Neural cell (in vitro differentiated cells): ENCODE measurements around the gene OR56A4. TPM values are rescaled to one million over a fixed set of nuclear protein-coding genes. Genes with fewer than 3 reads are reported as not detected.

Source experiments
- H2AFZ ChIP-seq: fragments of 200-600, 300-800 bp; sonication (generic), shearing (Covaris generic); 2 replicates; pipeline ENCODE4 v1.6.0; 2014; ENCODE audit warnings: low read depth, mild to moderate bottlenecking, antibody characterized with exemption, low read length, moderate library complexity
- H3F3A ChIP-seq: fragments of 200-600 bp; shearing (Covaris generic); 2 replicates; pipeline ENCODE4 v1.6.1; 2016; ENCODE audit warnings: mild to moderate bottlenecking, moderate library complexity, mixed read lengths, antibody characterized with exemption, low read length; ENCODE audit not compliant: insufficient read depth, poor library complexity, severe bottlenecking
- H3K27ac ChIP-seq: fragments of 200-600, 300-800 bp; sonication (generic), shearing (Covaris generic); 2 replicates; pipeline ENCODE4 v1.5.1; 2014; ENCODE audit warnings: mild to moderate bottlenecking, low read length, moderate library complexity
- H3K27me3 ChIP-seq: fragments of 300-800, 200-600 bp; sonication (generic), shearing (Covaris generic); 2 replicates; pipeline ENCODE4 v1.6.0; 2014; ENCODE audit warnings: mild to moderate bottlenecking, low read depth, low read length, moderate library complexity; ENCODE audit not compliant: insufficient read depth
- H3K36me3 ChIP-seq: fragments of 300-800, 200-600 bp; sonication (generic), shearing (Covaris generic); 2 replicates; pipeline ENCODE4 v1.5.1; 2014; ENCODE audit warnings: mild to moderate bottlenecking, antibody characterized with exemption, low read length, moderate library complexity; ENCODE audit not compliant: insufficient read depth
- H3K4me2 ChIP-seq: fragments of 300-800, 200-600 bp; sonication (generic), shearing (Covaris generic); 2 replicates; pipeline ENCODE4 v1.6.0; 2014; ENCODE audit warnings: mild to moderate bottlenecking, low read length
- H3K4me3 ChIP-seq: fragments of 300-800, 200-600 bp; sonication (generic), shearing (Covaris generic); 2 replicates; pipeline ENCODE4 v1.5.1; 2014; ENCODE audit warnings: mild to moderate bottlenecking, low read length, moderate library complexity
- H3K79me2 ChIP-seq: fragments of 200-600 bp; shearing (Covaris generic); replicated peaks from 2 replicates; pipeline ENCODE4 v1.6.0; 2014; ENCODE audit warnings: mild to moderate bottlenecking, low read length, moderate library complexity; ENCODE audit not compliant: insufficient read depth
- H3K9ac ChIP-seq: fragments of 300-800, 200-600 bp; sonication (generic), shearing (Covaris generic); 2 replicates; pipeline ENCODE4 v1.6.1; 2016; ENCODE audit warnings: mild to moderate bottlenecking, low read length, mixed read lengths
- H3K9me2 ChIP-seq: fragments of 200-600 bp; shearing (Covaris generic); 2 replicates; pipeline ENCODE4 v1.6.1; 2016; ENCODE audit warnings: mild to moderate bottlenecking, low read length, mixed read lengths; ENCODE audit not compliant: insufficient read depth
- H3K9me3 ChIP-seq: fragments of 200-600, 300-800 bp; sonication (generic), shearing (Covaris generic); 2 replicates; pipeline ENCODE4 v1.6.1; 2016; ENCODE audit warnings: mild to moderate bottlenecking, mixed run types, low read length, moderate library complexity, mixed read lengths
- H4K20me1 ChIP-seq: fragments of 200-600 bp; shearing (Covaris generic); 2 replicates; pipeline ENCODE4 v1.6.1; 2016; ENCODE audit warnings: mild to moderate bottlenecking, mixed run types; ENCODE audit not compliant: insufficient read depth
- EP300 ChIP-seq: fragments of 450-650 bp; conservative IDR thresholded peaks from 2 replicates; pipeline ENCODE4 v1.6.1; 2014; ENCODE audit warnings: antibody characterized with exemption, mild to moderate bottlenecking, moderate library complexity; ENCODE audit not compliant: poor library complexity, severe bottlenecking
- EZH2 ChIP-seq: fragments of 200-600, 300-800 bp; shearing (Covaris generic), sonication (generic); IDR thresholded peaks from 2 replicates; pipeline ENCODE4 v1.6.1; 2014; ENCODE audit warnings: antibody characterized with exemption, low read length, borderline replicate concordance, mild to moderate bottlenecking; ENCODE audit not compliant: insufficient read depth, poor library complexity, severe bottlenecking
- MXI1 ChIP-seq: fragments of 450-650 bp; conservative IDR thresholded peaks from 2 replicates; pipeline ENCODE4 v1.6.1; 2014; ENCODE audit warnings: antibody characterized with exemption, mild to moderate bottlenecking; ENCODE audit not compliant: poor library complexity, severe bottlenecking
- POLR2AphosphoS5 ChIP-seq: IDR thresholded peaks from 2 replicates; pipeline ENCODE4 v1.6.1; 2012
- RAD21 ChIP-seq: fragments of 450-650 bp; conservative IDR thresholded peaks from 2 replicates; pipeline ENCODE4 v1.6.1; 2014; ENCODE audit warnings: antibody characterized with exemption, mild to moderate bottlenecking, moderate library complexity
- SMC3 ChIP-seq: fragments of 450-650 bp; conservative IDR thresholded peaks from 2 replicates; pipeline ENCODE4 v1.6.1; 2014; ENCODE audit warnings: antibody characterized with exemption, mild to moderate bottlenecking, moderate library complexity; ENCODE audit not compliant: poor library complexity
- TAF1 ChIP-seq: IDR thresholded peaks from 2 replicates; pipeline ENCODE4 v1.6.1; 2012; ENCODE audit warnings: low read depth
- polyA plus RNA-seq: library from polyadenylated mRNA; depleted of rRNA; stranded (reverse); fragments of >200 nt; gene quantifications from 2 replicates; pipeline ENCODE4 v1.2.3, GENCODE V29; 2014
- TF ChIP-seq, protein P1 (sequence below): IDR thresholded peaks from 2 replicates; pipeline ENCODE4 v1.6.1; 2012; ENCODE audit warnings: borderline replicate concordance
- TF ChIP-seq, protein P2 (sequence below): fragments of 450-650 bp; IDR thresholded peaks from 2 replicates; pipeline ENCODE4 v1.5.1; 2014; ENCODE audit warnings: antibody characterized with exemption, mild to moderate bottlenecking, moderate library complexity; ENCODE audit not compliant: poor library complexity, severe bottlenecking

OR56A4 gene
- polyA plus RNA-seq, 1 donor from 2014 or later = not detected

DNA sequence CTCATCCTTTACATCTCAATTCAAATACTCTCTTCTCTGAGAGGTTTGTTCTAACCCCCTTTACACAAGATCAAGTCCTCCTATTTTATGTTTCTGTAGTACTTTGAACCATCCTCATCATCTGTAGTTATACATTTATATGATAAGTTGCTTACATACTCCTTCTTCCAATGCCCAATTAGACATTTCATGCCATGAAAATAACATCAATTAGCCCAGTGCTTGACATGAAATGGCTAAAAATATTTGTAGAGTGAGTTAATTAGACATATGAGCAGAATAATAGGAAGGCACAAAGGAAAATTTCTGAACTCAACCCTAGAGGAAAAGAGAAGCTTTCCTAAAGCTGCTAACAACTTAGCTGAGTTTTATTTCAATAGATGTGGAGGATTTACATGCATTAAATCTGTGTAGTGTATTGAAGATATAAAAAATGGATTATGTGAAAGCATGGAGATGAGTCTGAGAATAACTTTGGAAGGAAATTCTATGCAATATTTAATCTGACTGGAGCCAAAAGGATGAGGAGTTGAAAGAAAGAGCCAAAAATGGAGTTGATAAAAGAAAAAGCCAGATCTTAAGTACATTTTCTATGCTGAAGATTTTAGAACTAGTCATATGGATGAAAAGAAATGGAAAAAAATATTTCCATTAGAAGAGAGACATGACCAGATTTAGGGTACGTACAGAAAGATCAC lies 24.1 kb upstream of the OR56A4 start, which contains the start of gene OR56A1:
Gene OR56A1 (minus strand): TSS at position 51 of the 698 bp plus-strand sequence. CDS start 3,066 bp downstream, outside the sequence.
- no peak within 1 kb of the TSS for H3K9ac ChIP-seq
- H2AFZ ChIP-seq = no peak within 1 kb of the TSS
- H3K9me2 ChIP-seq = no peaks in the 10 kb centered on the region
- no peaks in the 10 kb centered on the region for H3F3A ChIP-seq
- H3K27me3 ChIP-seq = no peaks in the 10 kb centered on the region
- no peak within 1 kb of the TSS for H3K4me2 ChIP-seq
- H3K9me3 ChIP-seq = no peaks in the 10 kb centered on the region
- H4K20me1 ChIP-seq = no peaks in the 10 kb centered on the region
- no peak within 1 kb of the TSS for H3K4me3 ChIP-seq
- H3K79me2 ChIP-seq = no peaks in the 10 kb centered on the region
- TF ChIP-seq EP300 (no peak), TAF1 (no peak), MXI1 (no peak), RAD21 (no peak), EZH2 (no peak), SMC3 (no peak), POLR2AphosphoS5 (no peak)
- TF ChIP-seq, protein P1, sequence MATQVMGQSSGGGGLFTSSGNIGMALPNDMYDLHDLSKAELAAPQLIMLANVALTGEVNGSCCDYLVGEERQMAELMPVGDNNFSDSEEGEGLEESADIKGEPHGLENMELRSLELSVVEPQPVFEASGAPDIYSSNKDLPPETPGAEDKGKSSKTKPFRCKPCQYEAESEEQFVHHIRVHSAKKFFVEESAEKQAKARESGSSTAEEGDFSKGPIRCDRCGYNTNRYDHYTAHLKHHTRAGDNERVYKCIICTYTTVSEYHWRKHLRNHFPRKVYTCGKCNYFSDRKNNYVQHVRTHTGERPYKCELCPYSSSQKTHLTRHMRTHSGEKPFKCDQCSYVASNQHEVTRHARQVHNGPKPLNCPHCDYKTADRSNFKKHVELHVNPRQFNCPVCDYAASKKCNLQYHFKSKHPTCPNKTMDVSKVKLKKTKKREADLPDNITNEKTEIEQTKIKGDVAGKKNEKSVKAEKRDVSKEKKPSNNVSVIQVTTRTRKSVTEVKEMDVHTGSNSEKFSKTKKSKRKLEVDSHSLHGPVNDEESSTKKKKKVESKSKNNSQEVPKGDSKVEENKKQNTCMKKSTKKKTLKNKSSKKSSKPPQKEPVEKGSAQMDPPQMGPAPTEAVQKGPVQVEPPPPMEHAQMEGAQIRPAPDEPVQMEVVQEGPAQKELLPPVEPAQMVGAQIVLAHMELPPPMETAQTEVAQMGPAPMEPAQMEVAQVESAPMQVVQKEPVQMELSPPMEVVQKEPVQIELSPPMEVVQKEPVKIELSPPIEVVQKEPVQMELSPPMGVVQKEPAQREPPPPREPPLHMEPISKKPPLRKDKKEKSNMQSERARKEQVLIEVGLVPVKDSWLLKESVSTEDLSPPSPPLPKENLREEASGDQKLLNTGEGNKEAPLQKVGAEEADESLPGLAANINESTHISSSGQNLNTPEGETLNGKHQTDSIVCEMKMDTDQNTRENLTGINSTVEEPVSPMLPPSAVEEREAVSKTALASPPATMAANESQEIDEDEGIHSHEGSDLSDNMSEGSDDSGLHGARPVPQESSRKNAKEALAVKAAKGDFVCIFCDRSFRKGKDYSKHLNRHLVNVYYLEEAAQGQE = no peak
- TF ChIP-seq, protein P2, sequence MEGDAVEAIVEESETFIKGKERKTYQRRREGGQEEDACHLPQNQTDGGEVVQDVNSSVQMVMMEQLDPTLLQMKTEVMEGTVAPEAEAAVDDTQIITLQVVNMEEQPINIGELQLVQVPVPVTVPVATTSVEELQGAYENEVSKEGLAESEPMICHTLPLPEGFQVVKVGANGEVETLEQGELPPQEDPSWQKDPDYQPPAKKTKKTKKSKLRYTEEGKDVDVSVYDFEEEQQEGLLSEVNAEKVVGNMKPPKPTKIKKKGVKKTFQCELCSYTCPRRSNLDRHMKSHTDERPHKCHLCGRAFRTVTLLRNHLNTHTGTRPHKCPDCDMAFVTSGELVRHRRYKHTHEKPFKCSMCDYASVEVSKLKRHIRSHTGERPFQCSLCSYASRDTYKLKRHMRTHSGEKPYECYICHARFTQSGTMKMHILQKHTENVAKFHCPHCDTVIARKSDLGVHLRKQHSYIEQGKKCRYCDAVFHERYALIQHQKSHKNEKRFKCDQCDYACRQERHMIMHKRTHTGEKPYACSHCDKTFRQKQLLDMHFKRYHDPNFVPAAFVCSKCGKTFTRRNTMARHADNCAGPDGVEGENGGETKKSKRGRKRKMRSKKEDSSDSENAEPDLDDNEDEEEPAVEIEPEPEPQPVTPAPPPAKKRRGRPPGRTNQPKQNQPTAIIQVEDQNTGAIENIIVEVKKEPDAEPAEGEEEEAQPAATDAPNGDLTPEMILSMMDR = no peak
- no peaks in the 10 kb centered on the region for H3K36me3 ChIP-seq
- no peak within 1 kb of the TSS for H3K27ac ChIP-seq

DNA sequence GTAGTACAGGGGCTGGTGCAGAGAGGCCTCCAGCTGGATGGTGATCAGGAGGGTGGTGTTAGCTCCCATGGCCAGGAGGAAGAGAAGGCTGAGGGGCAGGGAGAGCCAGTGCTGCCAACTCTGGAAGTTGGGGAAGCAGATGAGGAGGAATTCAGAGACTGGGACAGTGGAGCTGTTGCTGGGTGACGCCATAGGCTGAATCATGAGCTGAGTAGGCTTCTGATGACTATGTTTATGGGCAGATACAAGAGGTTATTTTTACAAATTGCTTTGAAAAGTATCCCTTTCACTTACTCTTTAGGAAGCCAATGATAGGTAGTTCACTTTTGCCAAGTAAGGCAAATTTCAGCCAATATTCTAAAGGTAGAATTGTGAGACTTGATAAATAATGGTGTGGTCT lies 20.8 kb upstream of the OR56A4 start:
- Histone ChIP-seq H3K4me2 (no peak overlapping the region), H3K9me2 (no peaks in the 10 kb centered on the region), H3K9me3 (no peaks in the 10 kb centered on the region), H3K4me3 (no peak overlapping the region), H2AFZ (no peak overlapping the region), H3K36me3 (no peaks in the 10 kb centered on the region), H3K9ac (no peak overlapping the region), H4K20me1 (no peaks in the 10 kb centered on the region), H3K27me3 (no peaks in the 10 kb centered on the region), H3F3A (no peaks in the 10 kb centered on the region), H3K79me2 (no peaks in the 10 kb centered on the region), H3K27ac (no peak overlapping the region)
- TF ChIP-seq POLR2AphosphoS5 (no peak), SMC3 (no peak), EP300 (no peak), TAF1 (no peak), MXI1 (no peak)
- TF ChIP-seq, protein P1 = no peak
